CD14-positive monocyte (primary cell): ENCODE measurements around the gene POU2F1. TPM values are rescaled to one million over a fixed set of nuclear protein-coding genes. Genes with fewer than 3 reads are reported as not detected.

Source experiments
- DNase-seq, 3 donors: peaks; one replicate each; pipeline ENCODE4 v3.0.0-alpha.2; 2011 to 2022
- H2AFZ ChIP-seq: 2 replicates; pipeline ENCODE4 v1.6.0; 2012; ENCODE audit warnings: mild to moderate bottlenecking, low read depth, low read length, inconsistent platforms; ENCODE audit not compliant: insufficient read depth, poor library complexity, severe bottlenecking
- H3K27ac ChIP-seq, 2 donors: 1 replicate in 1 of 2; 2 replicates in 1 of 2; pipeline ENCODE4 v1.5.1; 2012 to 2013; ENCODE audit warnings: low read length in 2 of 2, control low read depth in 1 of 2, inconsistent platforms in 1 of 2, low read depth in 1 of 2, mild to moderate bottlenecking in 1 of 2
- H3K27me3 ChIP-seq, 2 donors: one replicate each; pipeline versions ENCODE4 v1.6.0 to v1.6.1; 2011 to 2013; ENCODE audit warnings: low read length in 2 of 2; ENCODE audit not compliant: control insufficient read depth in 2 of 2, insufficient read depth in 2 of 2
- H3K36me3 ChIP-seq, 2 donors: replicated peaks in 1 of 2; 1 replicate in 1 of 2; 2 replicates in 1 of 2; pipeline versions ENCODE4 v1.5.1 to v1.6.1; 2012 to 2013; ENCODE audit warnings: low read length in 2 of 2, control low read depth in 1 of 2, inconsistent platforms in 1 of 2, mild to moderate bottlenecking in 1 of 2; ENCODE audit not compliant: insufficient read depth in 2 of 2, control insufficient read depth in 1 of 2
- H3K4me1 ChIP-seq, 2 donors: 1 replicate in 1 of 2; 2 replicates in 1 of 2; pipeline versions ENCODE4 v1.5.1 to v1.6.1; 2012 to 2013; ENCODE audit warnings: low read length in 2 of 2, control low read depth in 1 of 2, inconsistent platforms in 1 of 2, mild to moderate bottlenecking in 1 of 2, moderate library complexity in 1 of 2; ENCODE audit not compliant: insufficient read depth in 2 of 2, control insufficient read depth in 1 of 2
- H3K4me2 ChIP-seq: replicated peaks from 2 replicates; pipeline ENCODE3; 2012; ENCODE audit warnings: low read length, moderate library complexity, mild to moderate bottlenecking; ENCODE audit not compliant: poor library complexity, severe bottlenecking; ENCODE audit errors: extremely low read depth
- H3K4me3 ChIP-seq, 3 experiments: fragments of 200-600 bp in 1 of 3; sonication (generic) in 1 of 3; replicated peaks in 1 of 3; 1 replicate in 2 of 3; 2 replicates in 1 of 3; pipeline ENCODE4 v1.5.1; 2011 to 2013; ENCODE audit warnings: low read length in 3 of 3, mild to moderate bottlenecking in 3 of 3, control low read depth in 2 of 3, low read depth in 2 of 3, inconsistent platforms in 1 of 3, moderate library complexity in 1 of 3
- H3K79me2 ChIP-seq: 2 replicates; pipeline ENCODE4 v1.6.0; 2012; ENCODE audit warnings: mild to moderate bottlenecking, control low read depth, inconsistent platforms, low read length, moderate library complexity; ENCODE audit not compliant: insufficient read depth
- H3K9ac ChIP-seq: 2 replicates; pipeline ENCODE4 v1.6.0; 2017; ENCODE audit warnings: low read length, mild to moderate bottlenecking; ENCODE audit not compliant: insufficient read depth, poor library complexity, severe bottlenecking
- H3K9me3 ChIP-seq, 2 donors: replicated peaks in 1 of 2; 1 replicate in 1 of 2; 2 replicates in 1 of 2; pipeline versions ENCODE4 v1.5.1 to v1.6.1; 2012 to 2013; ENCODE audit warnings: low read length in 2 of 2, control low read depth in 1 of 2; ENCODE audit not compliant: control insufficient read depth in 1 of 2, insufficient read depth in 1 of 2
- H4K20me1 ChIP-seq: 2 replicates; pipeline ENCODE4 v1.6.0; 2012; ENCODE audit warnings: mild to moderate bottlenecking, low read length, control low read depth, moderate library complexity; ENCODE audit not compliant: insufficient read depth
- H3K27ac Mint-ChIP-seq, 7 donors: one replicate each; pipeline ENCODE4 v1.8.0; 2020; ENCODE audit warnings: mild to moderate bottlenecking in 7 of 7, mixed read lengths in 7 of 7, moderate library complexity in 6 of 7, inconsistent platforms in 2 of 7
- H3K27me3 Mint-ChIP-seq, 3 donors: one replicate each; pipeline ENCODE4 v1.8.0; 2021 to 2022; ENCODE audit warnings: low read depth in 3 of 3, mild to moderate bottlenecking in 3 of 3, mixed read lengths in 3 of 3, moderate library complexity in 3 of 3, inconsistent platforms in 1 of 3
- H3K36me3 Mint-ChIP-seq, 2 donors: one replicate each; pipeline ENCODE4 v1.8.0; 2020; ENCODE audit warnings: mixed read lengths in 2 of 2, inconsistent platforms in 1 of 2, mild to moderate bottlenecking in 1 of 2
- H3K4me1 Mint-ChIP-seq: one replicate; pipeline ENCODE4 v1.8.0; 2020; ENCODE audit warnings: mild to moderate bottlenecking, mixed read lengths
- H3K4me3 Mint-ChIP-seq, 2 donors: one replicate each; pipeline ENCODE4 v1.8.0; 2020; ENCODE audit warnings: mild to moderate bottlenecking in 2 of 2, mixed read lengths in 2 of 2, moderate library complexity in 1 of 2
- H3K9me3 Mint-ChIP-seq, 7 donors: one replicate each; pipeline ENCODE4 v1.8.0; 2020 to 2022; ENCODE audit warnings: mixed read lengths in 7 of 7, mild to moderate bottlenecking in 6 of 7, moderate library complexity in 6 of 7, inconsistent platforms in 2 of 7
- CTCF ChIP-seq: fragments of 200-600 bp; IDR thresholded peaks from one replicate; pipeline ENCODE4 v1.8.0; 2022; ENCODE audit warnings: antibody characterized with exemption, mild to moderate bottlenecking
- WGBS: methylation state at CpG from one replicate; pipeline ENCODE4 v1.1.5; 2013; ENCODE audit warnings: missing lambda C conversion rate; ENCODE audit not compliant: insufficient coverage; 5-methylcytosine and 5-hydroxymethylcytosine counted together
- intact Hi-C, 2 donors: fragments of 100-400 bp; cut with micrococcal nuclease; formaldehyde crosslinking; loops; one replicate each; pipeline versions ENCODE4 v1.15.0 to v1.15.1; 2023
- polyA plus RNA-seq, 3 donors: library from polyadenylated mRNA; depleted of rRNA in 1 of 3; unstranded in 2 of 3; stranded (reverse) in 1 of 3; fragments of 300-500 nt in 2 of 3; fragments of >200 nt in 1 of 3; fragmentation: Illumina TruSeq in 2 of 3; gene quantifications; 1 replicate in 2 of 3; 2 replicates in 1 of 3; pipeline ENCODE4 v1.2.3, GENCODE V29; 2012 to 2021

The POU2F1 gene
- polyA plus RNA-seq, 3 donors: 2.3 to 4.2 (median 3.9) TPM

- no peaks in the 10 kb centered on the region for H3K36me3 ChIP-seq
- no peaks in the 10 kb centered on the region for H3K27me3 ChIP-seq
- no peak overlapping the region for H3K27ac ChIP-seq
- intact Hi-C loops: no loop called here
- no peak for TF ChIP-seq CTCF
- H4K20me1 ChIP-seq: no peaks in the 10 kb centered on the region
- H3K4me2 ChIP-seq: no peak overlapping the region
- peaks cover 0 to 12% of the 10 kb centered on the region in 2 donors for H3K36me3 Mint-ChIP-seq
- no peaks in the 10 kb centered on the region for H3K4me1 ChIP-seq
- H3K9me3 ChIP-seq: no peaks in the 10 kb centered on the region
- H3K4me1 Mint-ChIP-seq: peaks cover 7% of the 10 kb centered on the region
- WGBS: 96% methylated on average over 8 of the region's 10 CpGs
- H3K9ac ChIP-seq: no peak overlapping the region
- no peak for DNase-seq
- no peak overlapping the region for H3K4me3 Mint-ChIP-seq
- peak overlapping the region in 1 of 7 donors; percentile 72 for H3K27ac Mint-ChIP-seq
- H3K79me2 ChIP-seq: no peaks in the 10 kb centered on the region
- no peak overlapping the region for H2AFZ ChIP-seq
- peaks cover 1 to 6% (median 2%) of the 10 kb centered on the region in 3 donors for H3K27me3 Mint-ChIP-seq
- H3K9me3 Mint-ChIP-seq: no peaks in the 10 kb centered on the region
- H3K4me3 ChIP-seq: no peak overlapping the region
These were observed 210.2 kb downstream of the POU2F1 start for GRCh38 chr1:167430849-167431242.

GRCh38 chr1:167431261-167431908 lies 210.7 kb downstream of the POU2F1 start:
- TF ChIP-seq CTCF: no peak
- Histone ChIP-seq H3K36me3 (no peaks in the 10 kb centered on the region), H3K9me3 (no peaks in the 10 kb centered on the region), H3K27me3 (no peaks in the 10 kb centered on the region), H3K4me3 (no peak overlapping the region), H3K4me1 (no peaks in the 10 kb centered on the region), H3K27ac (no peak overlapping the region), H4K20me1 (no peaks in the 10 kb centered on the region), H2AFZ (no peak overlapping the region), H3K79me2 (no peaks in the 10 kb centered on the region), H3K4me2 (no peak overlapping the region), H3K9ac (no peak overlapping the region)
- no peak overlapping the region for H3K4me3 Mint-ChIP-seq
- peak overlapping the region in 1 of 7 donors; percentile 72 for H3K27ac Mint-ChIP-seq
- peaks cover 1 to 6% (median 2%) of the 10 kb centered on the region in 3 donors for H3K27me3 Mint-ChIP-seq
- H3K4me1 Mint-ChIP-seq: peaks cover 7% of the 10 kb centered on the region
- peaks cover 0 to 6% of the 10 kb centered on the region in 2 donors for H3K36me3 Mint-ChIP-seq
- intact Hi-C loops: no loop called here
- 96% methylated on average over 12 of the region's 14 CpGs for WGBS
- DNase-seq: no peak
- H3K9me3 Mint-ChIP-seq: no peaks in the 10 kb centered on the region
